Cardiac muscle cell (in vitro differentiated cells and primary cell): ENCODE results near the gene USP2. TPM values are rescaled to one million over a fixed set of nuclear protein-coding genes. Genes with fewer than 3 reads are reported as not detected.
A peak's percentile ranks its signal among the peaks of the same experiment; 100 is the strongest.

Experiments used
- DNase-seq, 2 donors: peaks; one replicate each; pipeline versions ENCODE4 v3.0.0 to v3.0.0-alpha.2; 2010 to 2017; ENCODE audit warnings: low read depth in 1 of 2, low spot score in 1 of 2
- H3K27ac ChIP-seq: fragments of 200-600 bp; sonication (generic); 2 replicates; pipeline ENCODE4 v1.5.1; 2016
- H3K27me3 ChIP-seq: fragments of 200-600 bp; sonication (generic); 2 replicates; pipeline ENCODE4 v1.6.0; 2016; ENCODE audit warnings: control low read depth
- H3K36me3 ChIP-seq: fragments of 200-600 bp; sonication (generic); 2 replicates; pipeline ENCODE4 v1.5.1; 2016; ENCODE audit warnings: control low read depth
- H3K4me1 ChIP-seq: fragments of 200-600 bp; sonication (generic); 2 replicates; pipeline ENCODE4 v1.8.1; 2017; ENCODE audit warnings: low read depth, mild to moderate bottlenecking, mixed run types
- H3K4me3 ChIP-seq: fragments of 200-600 bp; sonication (generic); 2 replicates; pipeline ENCODE4 v1.5.1; 2016; ENCODE audit warnings: mild to moderate bottlenecking
- H3K9me3 ChIP-seq: fragments of 200-600 bp; sonication (generic); 2 replicates; pipeline ENCODE4 v1.5.1; 2017; ENCODE audit warnings: low read depth, mild to moderate bottlenecking, control low read depth
- CTCF ChIP-seq: IDR thresholded peaks from 2 replicates; pipeline ENCODE4 v1.5.1; 2012; ENCODE audit warnings: low read depth, mild to moderate bottlenecking, low read length
- polyA plus RNA-seq: library from polyadenylated mRNA; unstranded; fragments of >200 nt; fragmentation: Nextera tagmentation; extraction: Ambion mirVana; gene quantifications from 2 replicates; pipeline ENCODE4 v1.2.1, GENCODE V29; 2016
- total RNA-seq: library from RNA; depleted of rRNA; stranded (reverse); fragments of >200 nt; gene quantifications from 2 replicates; pipeline ENCODE4 v1.2.3, GENCODE V29; 2016

USP2 gene
- total and polyA plus RNA-seq, 2 experiments from 2014 or later, result 36.5 to 39.0 TPM

GRCh38 chr11:119375337-119376196, 5.9 kb downstream of the USP2 start:
- no peaks in the 10 kb centered on the region for H3K36me3 ChIP-seq
- H3K27ac ChIP-seq, result peak overlapping the region; percentile 69
- peaks cover 83% of the 10 kb centered on the region for H3K4me1 ChIP-seq
- DNase-seq, result peak in 1 of 2 donors; percentile 77
- H3K27me3 ChIP-seq, result no peaks in the 10 kb centered on the region
- no peaks in the 10 kb centered on the region for H3K9me3 ChIP-seq
- no peak overlapping the region for H3K4me3 ChIP-seq
- TF ChIP-seq CTCF, result no peak

DNA sequence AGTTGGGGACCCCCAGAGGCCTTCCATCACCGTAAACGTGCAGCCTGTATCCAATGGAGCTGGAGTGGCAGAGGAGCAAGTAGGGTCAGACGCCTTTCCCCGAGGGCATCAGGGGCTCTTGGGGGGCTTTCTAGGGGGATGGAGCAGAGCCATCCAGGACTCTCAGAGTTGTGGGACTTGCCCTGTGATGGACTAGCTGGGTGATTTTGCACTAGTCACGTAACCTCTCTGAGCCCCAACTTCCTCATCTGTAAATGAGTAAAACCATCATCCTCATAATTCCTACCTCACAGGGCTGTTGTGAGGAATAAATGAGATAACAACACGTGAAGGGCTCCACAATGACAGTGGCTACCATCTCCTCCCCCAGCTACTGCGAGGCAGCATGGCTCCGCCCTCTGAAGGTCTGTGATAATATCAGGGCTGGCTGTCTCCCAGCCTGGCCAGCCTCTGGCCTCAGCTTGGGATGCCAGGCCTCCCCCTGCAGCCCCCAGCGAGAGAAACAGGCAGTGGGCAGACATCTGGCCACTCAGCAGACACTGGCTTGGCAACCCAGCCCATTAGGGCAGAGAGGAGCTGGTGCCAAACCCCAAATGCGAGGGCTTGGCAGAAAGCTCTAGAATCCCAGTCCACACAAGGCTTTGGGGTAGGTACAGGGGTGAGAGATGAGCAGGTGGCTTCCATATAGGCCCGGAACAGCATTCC, 6.7 kb downstream of the USP2 start:
- no peaks in the 10 kb centered on the region for H3K36me3 ChIP-seq
- H3K27me3 ChIP-seq, result no peaks in the 10 kb centered on the region
- no peak for DNase-seq
- no peak for TF ChIP-seq CTCF
- H3K4me1 ChIP-seq, result peaks cover 84% of the 10 kb centered on the region
- H3K9me3 ChIP-seq, result no peaks in the 10 kb centered on the region
- peak overlapping the region; percentile 69 for H3K27ac ChIP-seq
- no peak overlapping the region for H3K4me3 ChIP-seq

DNA sequence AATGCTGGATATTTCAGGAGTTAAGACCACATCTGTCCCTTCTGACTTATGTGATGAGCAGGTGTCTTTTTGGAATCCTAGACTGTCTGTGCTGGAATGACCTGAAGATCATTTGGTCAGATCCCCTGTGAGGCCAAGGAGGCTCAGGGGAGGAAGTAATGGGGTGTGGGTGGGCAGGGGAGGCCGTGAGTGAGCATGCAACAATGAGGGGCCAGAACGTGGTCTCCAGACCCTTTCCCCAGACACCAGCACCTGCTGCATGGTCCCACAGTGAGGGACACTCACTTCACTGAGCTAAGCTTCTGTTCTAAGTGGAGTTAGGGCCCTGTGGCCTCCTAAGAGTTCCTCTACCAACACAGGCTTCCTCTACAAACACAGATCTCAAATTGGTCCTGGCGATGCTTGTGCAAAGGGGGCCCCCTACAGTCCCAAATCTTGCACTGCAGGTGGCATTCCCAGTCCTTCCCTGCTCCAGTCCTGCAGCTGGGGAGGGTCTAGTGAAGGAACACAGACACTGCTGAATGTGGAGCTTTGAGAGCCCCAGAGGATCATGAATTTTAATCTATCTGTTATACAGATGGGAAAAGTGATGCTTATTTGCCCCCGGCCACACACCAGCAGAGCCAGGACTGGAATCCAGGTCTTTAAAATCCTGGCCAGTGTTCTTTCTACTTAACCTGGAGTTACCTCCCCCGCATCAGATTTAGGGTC, 7.4 kb downstream of the USP2 start:
- H3K36me3 ChIP-seq, result no peaks in the 10 kb centered on the region
- no peaks in the 10 kb centered on the region for H3K27me3 ChIP-seq
- peak; percentile 83 to 89 for DNase-seq
- H3K9me3 ChIP-seq, result no peaks in the 10 kb centered on the region
- no peak overlapping the region for H3K27ac ChIP-seq
- peaks cover 85% of the 10 kb centered on the region for H3K4me1 ChIP-seq
- peak; percentile 96 for TF ChIP-seq CTCF
- H3K4me3 ChIP-seq, result no peak overlapping the region

DNA sequence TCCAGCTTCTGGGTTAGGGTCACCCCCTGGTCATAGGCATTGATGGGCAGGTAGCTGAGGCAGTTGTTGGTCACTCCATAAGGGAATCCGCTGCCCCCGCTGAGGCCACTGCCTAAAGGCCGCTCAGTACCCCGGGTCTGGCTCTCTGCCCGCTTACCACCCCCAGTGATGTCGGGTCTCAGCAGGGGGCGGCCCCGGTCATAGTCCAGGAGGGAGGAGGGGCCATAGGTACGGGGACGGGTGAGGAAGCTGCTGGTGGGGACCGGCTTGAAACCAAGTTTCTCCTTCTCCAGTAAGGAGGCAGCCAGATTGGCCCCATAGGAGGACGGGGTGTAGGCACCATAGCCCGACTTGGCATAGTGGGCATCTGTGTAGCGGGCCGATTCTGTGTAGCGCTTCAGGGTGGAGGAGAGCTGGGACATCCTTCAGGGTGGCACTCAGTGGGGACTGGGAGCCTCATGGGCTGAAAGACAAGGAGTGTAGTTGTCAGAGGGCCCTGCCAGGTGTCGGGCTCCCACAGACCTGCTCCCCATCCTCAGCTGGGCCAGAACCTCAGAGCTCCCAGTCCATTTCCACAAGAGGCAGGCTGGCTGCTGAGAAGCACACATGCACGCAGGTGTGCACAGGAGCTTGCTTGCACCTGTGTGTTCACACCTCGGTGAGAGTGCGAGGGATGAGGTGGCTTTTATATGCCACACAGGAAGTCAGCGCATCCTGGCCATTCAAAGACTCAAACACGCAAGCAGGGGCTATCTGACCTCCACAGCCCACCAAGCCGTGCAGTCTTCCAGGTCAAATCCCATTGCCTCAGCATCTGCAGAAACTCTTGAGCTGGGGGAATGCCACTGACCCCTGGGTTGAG, 8.2 kb downstream of the USP2 start:
- H3K27me3 ChIP-seq, result no peaks in the 10 kb centered on the region
- no peak for DNase-seq

More for the DNA sequence above, 8.2 kb downstream of the USP2 start:
- Histone ChIP-seq H3K9me3 (no peaks in the 10 kb centered on the region), H3K36me3 (no peaks in the 10 kb centered on the region), H3K27ac (no peak overlapping the region), H3K4me3 (no peak overlapping the region), H3K4me1 (peaks cover 86% of the 10 kb centered on the region)
- no peak for TF ChIP-seq CTCF
